Activated CD8-positive, alpha-beta memory T cell treated with anti-CD3 and anti-CD28 coated beads for 1 hour (primary cell): ENCODE data around the gene RGS8.

Source experiments
- DNase-seq, 2 donors: peaks; one replicate each; pipeline ENCODE4 v3.0.0-alpha.2; 2020; ENCODE audit warnings: low read depth in 1 of 2; ENCODE audit errors: extremely low read depth in 1 of 2

RGS8 gene

DNA sequence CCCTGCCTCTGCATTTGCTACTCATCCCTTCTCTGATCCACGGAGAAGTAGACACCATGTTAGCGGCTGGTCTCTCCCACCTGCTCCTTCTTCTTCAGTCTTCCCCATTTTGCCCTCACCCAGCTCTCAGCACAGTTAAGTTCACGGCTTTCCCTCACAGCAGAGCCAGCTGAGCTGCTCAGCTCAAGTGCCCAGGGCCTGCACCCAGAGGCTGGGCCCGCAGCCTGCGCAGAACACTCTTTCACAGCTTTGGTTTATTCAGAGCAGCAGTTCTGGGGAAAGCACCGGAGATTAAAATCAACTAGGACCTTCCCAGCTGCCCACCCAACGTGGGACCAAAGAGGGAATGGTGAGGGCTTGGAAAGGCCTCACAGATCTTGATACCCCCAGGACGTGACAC, 41.9 kb downstream of the RGS8 start:
- DNase-seq = no peak

DNA sequence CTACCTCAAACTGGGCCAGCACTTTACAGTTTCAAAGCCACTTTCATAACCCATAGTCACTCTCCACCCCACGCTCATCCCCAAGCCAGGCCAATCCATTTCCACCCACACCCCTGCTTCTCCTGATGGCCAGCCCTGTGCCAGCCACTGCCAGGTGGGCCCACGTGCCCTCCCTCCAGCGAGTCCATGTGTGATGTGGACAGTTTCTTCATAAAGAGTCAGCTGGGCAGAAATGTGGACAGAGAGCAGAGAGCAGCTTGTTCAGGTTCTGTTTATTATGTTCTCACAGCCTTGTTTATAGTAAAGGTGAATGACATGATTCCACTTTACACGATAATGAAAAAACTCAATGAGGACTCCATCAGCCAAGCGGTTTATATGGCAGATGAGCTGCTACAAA, 42.8 kb downstream of the RGS8 start:
- no peak for DNase-seq

DNA sequence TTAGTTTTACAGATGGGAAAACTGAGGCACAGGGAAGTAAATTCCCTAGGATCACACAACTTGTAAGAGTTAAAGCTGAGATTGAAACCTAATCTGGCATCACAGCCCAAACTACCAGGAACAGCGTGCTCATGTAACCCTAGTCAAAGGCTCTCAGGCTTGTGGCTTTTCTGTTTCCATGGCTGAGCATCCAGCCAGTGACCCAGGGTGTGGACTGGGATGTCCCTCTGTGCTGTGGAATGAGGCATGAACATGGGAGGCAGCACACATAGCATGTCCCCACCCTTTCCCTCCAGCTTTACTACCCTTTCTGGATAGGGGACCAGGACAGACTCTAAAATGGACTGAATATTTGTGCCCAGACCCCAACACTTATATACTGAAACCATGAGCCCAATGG, 45.1 kb downstream of the RGS8 start:
- no peak for DNase-seq

DNA sequence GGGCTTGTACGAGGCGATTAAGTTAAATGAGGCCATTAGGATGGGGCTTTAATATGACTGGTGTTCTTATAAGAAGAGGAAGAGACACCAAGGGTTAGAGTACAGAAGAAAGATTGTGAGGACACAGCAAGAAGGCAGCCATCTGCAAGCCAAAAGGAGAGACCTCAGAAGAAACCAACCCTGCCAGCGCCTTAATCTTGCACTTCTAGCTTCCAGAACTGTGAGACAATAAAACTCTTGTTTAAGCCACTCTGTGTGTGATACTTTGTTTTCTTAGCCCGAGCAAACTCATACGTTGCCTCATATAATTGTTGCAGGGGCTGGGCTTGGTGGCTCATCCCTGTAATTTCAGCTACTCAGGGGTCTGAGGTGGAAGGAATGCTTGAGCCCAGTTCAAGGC, 46.6 kb downstream of the RGS8 start:
- DNase-seq = no peak

DNA sequence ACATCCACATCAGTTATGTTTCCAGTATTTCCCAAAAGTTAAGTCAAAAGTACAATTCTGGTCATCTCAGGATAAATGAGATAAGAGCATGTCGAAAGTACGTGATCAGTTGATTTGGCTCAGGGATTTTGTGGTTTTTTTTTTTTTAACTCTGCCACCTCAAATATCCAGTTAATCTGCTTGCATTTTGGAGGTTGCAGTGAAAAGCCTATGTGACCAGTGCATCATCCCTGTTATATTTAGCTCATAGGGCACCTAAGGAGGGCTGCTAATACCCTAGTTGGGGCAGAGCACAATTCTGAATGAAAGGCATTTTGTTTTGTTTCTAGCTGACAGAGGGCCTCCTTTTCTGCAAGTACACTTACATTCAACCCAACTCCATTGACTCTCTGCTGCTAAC, 48.5 kb downstream of the RGS8 start:
- DNase-seq = no peak
